ENCODE measurements around the gene RNF166. TPM values are rescaled to one million over a fixed set of nuclear protein-coding genes. Genes with fewer than 3 reads are reported as not detected.
A peak's percentile ranks its signal among the peaks of the same experiment; 100 is the strongest.

RNF166 gene
- total and polyA plus RNA-seq, 2 of the 13 experiments (the other 11 are each of a cell fraction or from before 2014, with no cell fraction given): 21.4 to 23.0 TPM

- peak; percentile 45; the same call in 1 of the 2 replicates for TF ChIP-seq HNF4G (IDR thresholded peaks at IDR 0.05; ENCODE audit: borderline replicate concordance, low read depth, low read length)
- TF ChIP-seq HNF4G (CRISPR knock-in tag; IDR thresholded peaks at IDR 0.05; ENCODE audit: borderline replicate concordance, low read depth): peak; percentile 61; the same call in 1 of the 2 replicates
- TF ChIP-seq ZBTB7A (CRISPR knock-in tag; IDR thresholded peaks at IDR 0.05): no peak
- TF ChIP-seq SPEN (CRISPR knock-in tag; IDR thresholded peaks at IDR 0.05; ENCODE audit: low read depth): peak; percentile 98
- no peak for TF ChIP-seq ARNT (IDR thresholded peaks at IDR 0.05)
- no peak for TF ChIP-seq REXO4 (CRISPR knock-in tag; IDR thresholded peaks at IDR 0.05; ENCODE audit: borderline replicate concordance)
- peak; percentile 66; the same call in 1 of the 2 replicates for TF ChIP-seq PPARG (CRISPR knock-in tag; conservative IDR thresholded peaks at IDR 0.05)
- TF ChIP-seq ZNF570 (CRISPR knock-in tag; IDR thresholded peaks at IDR 0.05; ENCODE audit: borderline replicate concordance): no peak
- TF ChIP-seq NCOR1 (IDR thresholded peaks at IDR 0.05; ENCODE audit: borderline replicate concordance, low read length): no peak
- no peak for TF ChIP-seq FIP1L1 (IDR thresholded peaks at IDR 0.05; ENCODE audit: borderline replicate concordance, insufficient read depth, low read depth, low read length)
- TF ChIP-seq, protein P1, sequence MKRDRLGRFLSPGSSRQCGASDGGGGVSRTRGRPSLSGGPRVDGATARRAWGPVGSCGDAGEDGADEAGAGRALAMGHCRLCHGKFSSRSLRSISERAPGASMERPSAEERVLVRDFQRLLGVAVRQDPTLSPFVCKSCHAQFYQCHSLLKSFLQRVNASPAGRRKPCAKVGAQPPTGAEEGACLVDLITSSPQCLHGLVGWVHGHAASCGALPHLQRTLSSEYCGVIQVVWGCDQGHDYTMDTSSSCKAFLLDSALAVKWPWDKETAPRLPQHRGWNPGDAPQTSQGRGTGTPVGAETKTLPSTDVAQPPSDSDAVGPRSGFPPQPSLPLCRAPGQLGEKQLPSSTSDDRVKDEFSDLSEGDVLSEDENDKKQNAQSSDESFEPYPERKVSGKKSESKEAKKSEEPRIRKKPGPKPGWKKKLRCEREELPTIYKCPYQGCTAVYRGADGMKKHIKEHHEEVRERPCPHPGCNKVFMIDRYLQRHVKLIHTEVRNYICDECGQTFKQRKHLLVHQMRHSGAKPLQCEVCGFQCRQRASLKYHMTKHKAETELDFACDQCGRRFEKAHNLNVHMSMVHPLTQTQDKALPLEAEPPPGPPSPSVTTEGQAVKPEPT (CRISPR knock-in tag; IDR thresholded peaks at IDR 0.05; ENCODE audit: low read depth): peak; percentile 47; the same call in 1 of the 2 replicates
- TF ChIP-seq, protein P2, sequence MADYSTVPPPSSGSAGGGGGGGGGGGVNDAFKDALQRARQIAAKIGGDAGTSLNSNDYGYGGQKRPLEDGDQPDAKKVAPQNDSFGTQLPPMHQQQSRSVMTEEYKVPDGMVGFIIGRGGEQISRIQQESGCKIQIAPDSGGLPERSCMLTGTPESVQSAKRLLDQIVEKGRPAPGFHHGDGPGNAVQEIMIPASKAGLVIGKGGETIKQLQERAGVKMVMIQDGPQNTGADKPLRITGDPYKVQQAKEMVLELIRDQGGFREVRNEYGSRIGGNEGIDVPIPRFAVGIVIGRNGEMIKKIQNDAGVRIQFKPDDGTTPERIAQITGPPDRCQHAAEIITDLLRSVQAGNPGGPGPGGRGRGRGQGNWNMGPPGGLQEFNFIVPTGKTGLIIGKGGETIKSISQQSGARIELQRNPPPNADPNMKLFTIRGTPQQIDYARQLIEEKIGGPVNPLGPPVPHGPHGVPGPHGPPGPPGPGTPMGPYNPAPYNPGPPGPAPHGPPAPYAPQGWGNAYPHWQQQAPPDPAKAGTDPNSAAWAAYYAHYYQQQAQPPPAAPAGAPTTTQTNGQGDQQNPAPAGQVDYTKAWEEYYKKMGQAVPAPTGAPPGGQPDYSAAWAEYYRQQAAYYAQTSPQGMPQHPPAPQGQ (CRISPR knock-in tag; IDR thresholded peaks at IDR 0.05; ENCODE audit: borderline replicate concordance): no peak
- peak; percentile 76; the same call in 1 of the 2 replicates for TF ChIP-seq ATF6 (CRISPR knock-in tag; conservative IDR thresholded peaks at IDR 0.05)
- no peak for TF ChIP-seq CENPT (CRISPR knock-in tag; IDR thresholded peaks at IDR 0.05; ENCODE audit: low read depth)
- TF ChIP-seq, protein P3, sequence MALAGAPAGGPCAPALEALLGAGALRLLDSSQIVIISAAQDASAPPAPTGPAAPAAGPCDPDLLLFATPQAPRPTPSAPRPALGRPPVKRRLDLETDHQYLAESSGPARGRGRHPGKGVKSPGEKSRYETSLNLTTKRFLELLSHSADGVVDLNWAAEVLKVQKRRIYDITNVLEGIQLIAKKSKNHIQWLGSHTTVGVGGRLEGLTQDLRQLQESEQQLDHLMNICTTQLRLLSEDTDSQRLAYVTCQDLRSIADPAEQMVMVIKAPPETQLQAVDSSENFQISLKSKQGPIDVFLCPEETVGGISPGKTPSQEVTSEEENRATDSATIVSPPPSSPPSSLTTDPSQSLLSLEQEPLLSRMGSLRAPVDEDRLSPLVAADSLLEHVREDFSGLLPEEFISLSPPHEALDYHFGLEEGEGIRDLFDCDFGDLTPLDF (CRISPR knock-in tag; IDR thresholded peaks at IDR 0.05): peak; percentile 47; the same call in 1 of the 2 replicates
- TF ChIP-seq MBD4 (IDR thresholded peaks at IDR 0.05; ENCODE audit: borderline replicate concordance, low read length): no peak
- TF ChIP-seq ELF4 (CRISPR knock-in tag; IDR thresholded peaks at IDR 0.05; ENCODE audit: borderline replicate concordance): no peak
- 0 out of 2 replicates have a peak, but pooled peaks have one; percentile 17 for TF ChIP-seq ARID3A (IDR thresholded peaks at IDR 0.05; ENCODE audit: low read depth, low read length)
- TF ChIP-seq HMGA1 (CRISPR knock-in tag; conservative IDR thresholded peaks at IDR 0.05): no peak
- peak; percentile 75 for TF ChIP-seq ELF3 (CRISPR knock-in tag; IDR thresholded peaks at IDR 0.05)
Measured at GRCh38 chr16:88706229-88706964, at the start of gene RNF166, which contains the start of gene CTU2 (continued).
